ENCODE data around the gene DPP7. TPM values are rescaled to one million over a fixed set of nuclear protein-coding genes. Genes with fewer than 3 reads are reported as not detected.
"Not testable (repeated sequence)": the region's sequence is repeated elsewhere in the genome, so short reads cannot be mapped to it uniquely, and the experiment has no call there.

The DPP7 gene
- polyA plus RNA-seq, 1 of the 3 experiments (the other 2 are of a cell fraction) = 127 TPM

DNA sequence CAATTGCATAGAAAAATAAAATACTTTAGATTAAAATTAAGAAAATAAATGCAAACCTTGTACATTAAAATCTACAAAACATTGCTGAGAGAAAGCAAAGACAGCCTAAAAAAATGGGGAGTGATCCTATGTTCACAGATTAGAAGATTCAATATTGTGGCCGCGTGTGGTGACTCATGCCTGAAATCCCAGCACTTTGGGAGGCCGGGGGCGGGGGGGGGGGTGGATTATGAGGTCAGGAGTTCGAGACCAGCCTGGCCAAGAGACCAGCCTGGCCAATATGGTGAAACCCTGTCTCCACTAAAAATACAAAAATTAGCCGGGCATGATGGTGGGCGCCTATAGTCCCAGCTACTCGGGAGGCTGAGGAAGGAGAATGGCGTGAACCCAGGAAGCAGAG, 20.6 kb upstream of the DPP7 start:
- DNase-seq; H3K79me2 ChIP-seq (ENCODE audit: insufficient read depth); H3K36me3 ChIP-seq (replicated peaks in 1 of 2; ENCODE audit: control insufficient read depth in 1 of 2, insufficient read depth in 2 of 2, low read length in 1 of 2); H3K9me2 ChIP-seq; H3K4me3 ChIP-seq (ENCODE audit: low read depth in 2 of 2, low read length in 1 of 2); H3F3A ChIP-seq (replicated peaks; ENCODE audit: insufficient read depth); H3K9ac ChIP-seq; H3K27ac ChIP-seq (ENCODE audit: low read depth in 2 of 2, low read length in 1 of 2); POLR2A ChIA-PET; H3K9me3 ChIP-seq; H4K20me1 ChIP-seq (ENCODE audit: insufficient read depth); H2AFZ ChIP-seq (ENCODE audit: low read depth); H3K4me2 ChIP-seq; H3K4me1 ChIP-seq (ENCODE audit: control insufficient read depth in 1 of 2, insufficient read depth in 2 of 2, low read depth in 1 of 2, low read length in 1 of 2): not testable (repeated sequence)
- 61% methylated on average over 9 of the region's 9 CpGs for whole genome bisulfite sequencing (ENCODE audit: low lambda C conversion rate)
- CTCF ChIA-PET = interaction anchor here (1.1 to 1.2 kb wide), 2 partner anchors 12 to 101 kb away, joined by 3 to 4 read pairs; no protein-coding TSS in a partner anchor
- H3K27me3 ChIP-seq (ENCODE audit: insufficient read depth) = peaks cover 14% of the 10 kb centered on the region

DNA sequence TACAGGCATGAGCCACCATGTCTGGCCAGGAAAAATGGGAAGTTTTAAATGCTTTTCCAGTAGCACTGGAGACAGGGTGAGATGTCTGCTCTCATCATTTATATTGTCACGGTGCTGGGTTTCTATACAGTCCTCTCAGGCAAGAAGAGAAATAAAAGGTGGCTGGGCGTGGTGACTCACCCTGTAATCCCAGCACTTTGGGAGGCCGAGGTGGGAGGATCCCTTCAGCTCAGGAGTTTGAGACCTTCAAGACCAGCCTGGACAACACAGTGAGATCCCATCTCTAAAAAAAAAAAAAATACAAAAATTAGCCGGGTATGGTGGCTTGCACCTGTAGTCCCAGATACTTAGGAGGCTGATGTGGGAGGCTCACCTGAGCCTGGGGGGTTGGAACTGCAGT, 19.7 kb upstream of the DPP7 start:
- Histone ChIP-seq H2AFZ (ENCODE audit: low read depth) (no peak overlapping the region), H3K4me3 (ENCODE audit: low read depth in 2 of 2, low read length in 1 of 2) (no peak overlapping the region), H3K27me3 (ENCODE audit: insufficient read depth) (peaks cover 14% of the 10 kb centered on the region), H3K4me1 (ENCODE audit: control insufficient read depth in 1 of 2, insufficient read depth in 2 of 2, low read depth in 1 of 2, low read length in 1 of 2) (peaks cover 0 to 5% of the 10 kb centered on the region in 2 experiments; a peak in 1 of 4 replicates), H3K9me2 (no peaks in the 10 kb centered on the region), H3F3A (replicated peaks; ENCODE audit: insufficient read depth) (no peaks in the 10 kb centered on the region), H3K9ac (no peak overlapping the region), H4K20me1 (ENCODE audit: insufficient read depth) (no peaks in the 10 kb centered on the region), H3K4me2 (no peak overlapping the region), H3K36me3 (replicated peaks in 1 of 2; ENCODE audit: control insufficient read depth in 1 of 2, insufficient read depth in 2 of 2, low read length in 1 of 2) (no peaks in the 10 kb centered on the region), H3K79me2 (ENCODE audit: insufficient read depth) (peaks cover 3% of the 10 kb centered on the region), H3K9me3 (no peaks in the 10 kb centered on the region), H3K27ac (ENCODE audit: low read depth in 2 of 2, low read length in 1 of 2) (no peak overlapping the region)
- no peak for TF ChIP-seq EZH2phosphoT487 (IDR thresholded peaks at IDR 0.05; ENCODE audit: borderline replicate concordance, low read depth)
- no peak for TF ChIP-seq EP300 (IDR thresholded peaks at IDR 0.05; ENCODE audit: borderline replicate concordance in 1 of 2, low read depth in 1 of 2, low read length in 1 of 2)
- TF ChIP-seq SIN3A (IDR thresholded peaks at IDR 0.05; ENCODE audit: borderline replicate concordance, low read depth, low read length) = no peak
- TF ChIP-seq RFX5 (IDR thresholded peaks at IDR 0.05; ENCODE audit: low read length) = no peak
- TF ChIP-seq, protein P1, sequence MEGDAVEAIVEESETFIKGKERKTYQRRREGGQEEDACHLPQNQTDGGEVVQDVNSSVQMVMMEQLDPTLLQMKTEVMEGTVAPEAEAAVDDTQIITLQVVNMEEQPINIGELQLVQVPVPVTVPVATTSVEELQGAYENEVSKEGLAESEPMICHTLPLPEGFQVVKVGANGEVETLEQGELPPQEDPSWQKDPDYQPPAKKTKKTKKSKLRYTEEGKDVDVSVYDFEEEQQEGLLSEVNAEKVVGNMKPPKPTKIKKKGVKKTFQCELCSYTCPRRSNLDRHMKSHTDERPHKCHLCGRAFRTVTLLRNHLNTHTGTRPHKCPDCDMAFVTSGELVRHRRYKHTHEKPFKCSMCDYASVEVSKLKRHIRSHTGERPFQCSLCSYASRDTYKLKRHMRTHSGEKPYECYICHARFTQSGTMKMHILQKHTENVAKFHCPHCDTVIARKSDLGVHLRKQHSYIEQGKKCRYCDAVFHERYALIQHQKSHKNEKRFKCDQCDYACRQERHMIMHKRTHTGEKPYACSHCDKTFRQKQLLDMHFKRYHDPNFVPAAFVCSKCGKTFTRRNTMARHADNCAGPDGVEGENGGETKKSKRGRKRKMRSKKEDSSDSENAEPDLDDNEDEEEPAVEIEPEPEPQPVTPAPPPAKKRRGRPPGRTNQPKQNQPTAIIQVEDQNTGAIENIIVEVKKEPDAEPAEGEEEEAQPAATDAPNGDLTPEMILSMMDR (IDR thresholded peaks at IDR 0.05) = no peak
- no peak for TF ChIP-seq FOXJ3 (CRISPR knock-in tag; IDR thresholded peaks at IDR 0.05)
- TF ChIP-seq NFIC (IDR thresholded peaks at IDR 0.05; ENCODE audit: borderline replicate concordance) = no peak
- no peak for TF ChIP-seq TAF1 (IDR thresholded peaks at IDR 0.05; ENCODE audit: borderline replicate concordance, low read depth, low read length)
- TF ChIP-seq, protein P2, sequence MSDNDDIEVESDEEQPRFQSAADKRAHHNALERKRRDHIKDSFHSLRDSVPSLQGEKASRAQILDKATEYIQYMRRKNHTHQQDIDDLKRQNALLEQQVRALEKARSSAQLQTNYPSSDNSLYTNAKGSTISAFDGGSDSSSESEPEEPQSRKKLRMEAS (IDR thresholded peaks at IDR 0.05; ENCODE audit: low read depth) = no peak
- TF ChIP-seq, protein P3, sequence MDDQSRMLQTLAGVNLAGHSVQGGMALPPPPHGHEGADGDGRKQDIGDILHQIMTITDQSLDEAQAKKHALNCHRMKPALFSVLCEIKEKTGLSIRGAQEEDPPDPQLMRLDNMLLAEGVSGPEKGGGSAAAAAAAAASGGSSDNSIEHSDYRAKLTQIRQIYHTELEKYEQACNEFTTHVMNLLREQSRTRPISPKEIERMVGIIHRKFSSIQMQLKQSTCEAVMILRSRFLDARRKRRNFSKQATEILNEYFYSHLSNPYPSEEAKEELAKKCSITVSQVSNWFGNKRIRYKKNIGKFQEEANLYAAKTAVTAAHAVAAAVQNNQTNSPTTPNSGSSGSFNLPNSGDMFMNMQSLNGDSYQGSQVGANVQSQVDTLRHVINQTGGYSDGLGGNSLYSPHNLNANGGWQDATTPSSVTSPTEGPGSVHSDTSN (IDR thresholded peaks at IDR 0.05) = no peak
- no peak for TF ChIP-seq FOXM1 (IDR thresholded peaks at IDR 0.05; ENCODE audit: low read depth)
- TF ChIP-seq, protein P4, sequence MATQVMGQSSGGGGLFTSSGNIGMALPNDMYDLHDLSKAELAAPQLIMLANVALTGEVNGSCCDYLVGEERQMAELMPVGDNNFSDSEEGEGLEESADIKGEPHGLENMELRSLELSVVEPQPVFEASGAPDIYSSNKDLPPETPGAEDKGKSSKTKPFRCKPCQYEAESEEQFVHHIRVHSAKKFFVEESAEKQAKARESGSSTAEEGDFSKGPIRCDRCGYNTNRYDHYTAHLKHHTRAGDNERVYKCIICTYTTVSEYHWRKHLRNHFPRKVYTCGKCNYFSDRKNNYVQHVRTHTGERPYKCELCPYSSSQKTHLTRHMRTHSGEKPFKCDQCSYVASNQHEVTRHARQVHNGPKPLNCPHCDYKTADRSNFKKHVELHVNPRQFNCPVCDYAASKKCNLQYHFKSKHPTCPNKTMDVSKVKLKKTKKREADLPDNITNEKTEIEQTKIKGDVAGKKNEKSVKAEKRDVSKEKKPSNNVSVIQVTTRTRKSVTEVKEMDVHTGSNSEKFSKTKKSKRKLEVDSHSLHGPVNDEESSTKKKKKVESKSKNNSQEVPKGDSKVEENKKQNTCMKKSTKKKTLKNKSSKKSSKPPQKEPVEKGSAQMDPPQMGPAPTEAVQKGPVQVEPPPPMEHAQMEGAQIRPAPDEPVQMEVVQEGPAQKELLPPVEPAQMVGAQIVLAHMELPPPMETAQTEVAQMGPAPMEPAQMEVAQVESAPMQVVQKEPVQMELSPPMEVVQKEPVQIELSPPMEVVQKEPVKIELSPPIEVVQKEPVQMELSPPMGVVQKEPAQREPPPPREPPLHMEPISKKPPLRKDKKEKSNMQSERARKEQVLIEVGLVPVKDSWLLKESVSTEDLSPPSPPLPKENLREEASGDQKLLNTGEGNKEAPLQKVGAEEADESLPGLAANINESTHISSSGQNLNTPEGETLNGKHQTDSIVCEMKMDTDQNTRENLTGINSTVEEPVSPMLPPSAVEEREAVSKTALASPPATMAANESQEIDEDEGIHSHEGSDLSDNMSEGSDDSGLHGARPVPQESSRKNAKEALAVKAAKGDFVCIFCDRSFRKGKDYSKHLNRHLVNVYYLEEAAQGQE (IDR thresholded peaks at IDR 0.05; ENCODE audit: low read depth, low read length) = no peak
- TF ChIP-seq ELF1 (IDR thresholded peaks at IDR 0.05) = no peak
- TF ChIP-seq MXI1 (IDR thresholded peaks at IDR 0.05; ENCODE audit: low read depth, low read length) = no peak
- no peak for TF ChIP-seq YY1 (IDR thresholded peaks at IDR 0.05; ENCODE audit: low read depth)
- TF ChIP-seq NRF1 (IDR thresholded peaks at IDR 0.05; ENCODE audit: low read depth, low read length) = no peak
- TF ChIP-seq, protein P5, sequence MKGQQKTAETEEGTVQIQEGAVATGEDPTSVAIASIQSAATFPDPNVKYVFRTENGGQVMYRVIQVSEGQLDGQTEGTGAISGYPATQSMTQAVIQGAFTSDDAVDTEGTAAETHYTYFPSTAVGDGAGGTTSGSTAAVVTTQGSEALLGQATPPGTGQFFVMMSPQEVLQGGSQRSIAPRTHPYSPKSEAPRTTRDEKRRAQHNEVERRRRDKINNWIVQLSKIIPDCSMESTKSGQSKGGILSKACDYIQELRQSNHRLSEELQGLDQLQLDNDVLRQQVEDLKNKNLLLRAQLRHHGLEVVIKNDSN (IDR thresholded peaks at IDR 0.05; ENCODE audit: borderline replicate concordance, low read depth) = no peak
- ChIA-PET CTCF (interaction anchor here (1.2 kb wide), 1 partner anchor 102 kb away, joined by 3 read pairs; no protein-coding TSS in a partner anchor), POLR2A (no interaction called here)
- no peak for DNase-seq
- WGBS (ENCODE audit: low lambda C conversion rate) = 48% methylated on average over 4 of the region's 4 CpGs

All from SK-N-SH (cell line).